Urinary bladder (tissue), 2 donors: Measurements from ENCODE around the gene RAD54L. TPM values are rescaled to one million over a fixed set of nuclear protein-coding genes. Genes with fewer than 3 reads are reported as not detected.

ENCODE experiments used
- polyA plus RNA-seq: library from polyadenylated mRNA; stranded (reverse); fragments of 200-250 nt; gene quantifications from one replicate; pipeline ENCODE4 v1.2.3, GENCODE V29; 2013
- total RNA-seq: library from RNA; depleted of rRNA; stranded (reverse); fragments of >200 nt; gene quantifications from one replicate; pipeline ENCODE4 v1.2.3, GENCODE V29; 2014
- donor health status: healthy.

The RAD54L gene
- total and polyA plus RNA-seq, 2 donors: 0.38 to 2.6 TPM

Other genes with a start within 250 kb of the RAD54L start
- gene PIK3R3, start 115.1 kb upstream of the RAD54L start, total RNA-seq: 16.2 TPM
- 24.7 TPM for gene PIK3R3, start 115.1 kb upstream of the RAD54L start, polyA plus RNA-seq
- gene TSPAN1, start 72.7 kb upstream of the RAD54L start, total RNA-seq: 7.9 TPM
- 56.5 TPM for gene TSPAN1, start 72.7 kb upstream of the RAD54L start, polyA plus RNA-seq
- not detected for gene P3R3URF, start 71.3 kb upstream of the RAD54L start, total RNA-seq
- gene P3R3URF, start 71.3 kb upstream of the RAD54L start, polyA plus RNA-seq: not detected
- gene POMGNT1, start 49.3 kb upstream of the RAD54L start, total RNA-seq: 20.0 TPM
- gene POMGNT1, start 49.3 kb upstream of the RAD54L start, polyA plus RNA-seq: 41.0 TPM
- gene LURAP1, start 44.4 kb upstream of the RAD54L start, total RNA-seq: 3.6 TPM
- gene LURAP1, start 44.4 kb upstream of the RAD54L start, polyA plus RNA-seq: 6.0 TPM
- 60.3 TPM for gene LRRC41, start 55.9 kb downstream of the RAD54L start, total RNA-seq
- gene LRRC41, start 55.9 kb downstream of the RAD54L start, polyA plus RNA-seq: 57.6 TPM
- gene UQCRH, start 55.9 kb downstream of the RAD54L start, total RNA-seq: 271 TPM
- gene UQCRH, start 55.9 kb downstream of the RAD54L start, polyA plus RNA-seq: 389 TPM
- gene NSUN4, start 93.0 kb downstream of the RAD54L start, total RNA-seq: 15.9 TPM
- 16.7 TPM for gene NSUN4, start 93.0 kb downstream of the RAD54L start, polyA plus RNA-seq
- 6.9 TPM for gene FAAH, start 146.6 kb downstream of the RAD54L start, total RNA-seq
- 10.6 TPM for gene FAAH, start 146.6 kb downstream of the RAD54L start, polyA plus RNA-seq
- gene DMBX1, start 242.1 kb downstream of the RAD54L start, total RNA-seq: not detected
- not detected for gene DMBX1, start 242.1 kb downstream of the RAD54L start, polyA plus RNA-seq